ENCODE data around the gene CLEC4M. TPM values are rescaled to one million over a fixed set of nuclear protein-coding genes. Genes with fewer than 3 reads are reported as not detected.

CLEC4M gene
- polyA plus RNA-seq, 1 donor (not counting 4 experiments of a cell fraction or from before 2014, with no cell fraction given): not detected

- Histone ChIP-seq H3K9me1 (ENCODE audit: control insufficient read depth, extremely low read depth, insufficient read depth, low read length) (no peaks in the 10 kb centered on the region), H3K4me2 (ENCODE audit: control insufficient read depth, extremely low read depth, insufficient read depth, low read depth, low read length) (no peak overlapping the region), H3K4me1 (ENCODE audit: control insufficient read depth, extremely low read depth, insufficient read depth, low read length) (no peaks in the 10 kb centered on the region), H3K9me3 (ENCODE audit: control insufficient read depth, low read depth, low read length) (no peaks in the 10 kb centered on the region), H3K9ac (ENCODE audit: control insufficient read depth, extremely low read depth, insufficient read depth, low read length) (no peak overlapping the region), H3K79me2 (ENCODE audit: control insufficient read depth, insufficient read depth, low read length) (no peaks in the 10 kb centered on the region), H3K4me3 (ENCODE audit: control insufficient read depth in 2 of 3, extremely low read depth in 1 of 3, insufficient read depth in 2 of 3, low read depth in 1 of 3, low read length in 3 of 3) (no peak overlapping the region), H4K20me1 (ENCODE audit: control insufficient read depth, extremely low read depth, insufficient read depth, low read length) (no peaks in the 10 kb centered on the region), H3K27ac (ENCODE audit: control insufficient read depth, insufficient read depth, low read length) (no peak overlapping the region), H2AFZ (ENCODE audit: control insufficient read depth, low read length) (no peak overlapping the region), H3K27me3 (ENCODE audit: control insufficient read depth, extremely low read depth, insufficient read depth, low read length) (no peaks in the 10 kb centered on the region), H3K36me3 (ENCODE audit: control insufficient read depth in 2 of 2, extremely low read depth in 1 of 2, insufficient read depth in 2 of 2, low read length in 2 of 2) (no peaks in the 10 kb centered on the region)
- dilution Hi-C loops (cut with MboI; ENCODE audit: extremely low pct_ligation_motif_present, low sequenced_read_pairs): no loop called here
- TF ChIP-seq CTCF (optimal IDR thresholded peaks at IDR 0.05 in 1 of 3, IDR thresholded peaks at IDR 0.05 in 1 of 3, conservative IDR thresholded peaks at IDR 0.05 in 1 of 3; ENCODE audit: extremely low read depth in 1 of 3, insufficient read depth in 2 of 3, low read length in 3 of 3): no peak
- no peak for FAIRE-seq
- DNase-seq (ENCODE audit: low read depth, low spot score): no peak
Measured at GRCh38 chr19:7716762-7717161, 46.3 kb upstream of the CLEC4M start.

- no peaks in the 10 kb centered on the region for H3K4me1 ChIP-seq (ENCODE audit: control insufficient read depth, extremely low read depth, insufficient read depth, low read length)
- FAIRE-seq (no peak), DNase-seq (ENCODE audit: low read depth, low spot score) (no peak)
- TF ChIP-seq EZH2 (IDR thresholded peaks at IDR 0.05; ENCODE audit: low read length): no peak
- TF ChIP-seq CTCF (optimal IDR thresholded peaks at IDR 0.05 in 1 of 3, IDR thresholded peaks at IDR 0.05 in 1 of 3, conservative IDR thresholded peaks at IDR 0.05 in 1 of 3; ENCODE audit: extremely low read depth in 1 of 3, insufficient read depth in 2 of 3, low read length in 3 of 3): no peak
- H3K9me1 ChIP-seq (ENCODE audit: control insufficient read depth, extremely low read depth, insufficient read depth, low read length): no peaks in the 10 kb centered on the region
- H3K79me2 ChIP-seq (ENCODE audit: control insufficient read depth, insufficient read depth, low read length): no peaks in the 10 kb centered on the region
- H3K4me2 ChIP-seq (ENCODE audit: control insufficient read depth, extremely low read depth, insufficient read depth, low read depth, low read length): no peak overlapping the region
- H3K27me3 ChIP-seq (ENCODE audit: control insufficient read depth, extremely low read depth, insufficient read depth, low read length): no peaks in the 10 kb centered on the region
- H3K4me3 ChIP-seq (ENCODE audit: control insufficient read depth in 2 of 3, extremely low read depth in 1 of 3, insufficient read depth in 2 of 3, low read depth in 1 of 3, low read length in 3 of 3): no peak overlapping the region
- no peaks in the 10 kb centered on the region for H3K9me3 ChIP-seq (ENCODE audit: control insufficient read depth, low read depth, low read length)
- dilution Hi-C loops (cut with MboI; ENCODE audit: extremely low pct_ligation_motif_present, low sequenced_read_pairs): no loop called here
- no peaks in the 10 kb centered on the region for H4K20me1 ChIP-seq (ENCODE audit: control insufficient read depth, extremely low read depth, insufficient read depth, low read length)
- H3K9ac ChIP-seq (ENCODE audit: control insufficient read depth, extremely low read depth, insufficient read depth, low read length): no peak overlapping the region
- H2AFZ ChIP-seq (ENCODE audit: control insufficient read depth, low read length): no peak overlapping the region
- no peaks in the 10 kb centered on the region for H3K36me3 ChIP-seq (ENCODE audit: control insufficient read depth in 2 of 2, extremely low read depth in 1 of 2, insufficient read depth in 2 of 2, low read length in 2 of 2)
- H3K27ac ChIP-seq (ENCODE audit: control insufficient read depth, insufficient read depth, low read length): no peak overlapping the region
Measured at GRCh38 chr19:7718668-7719067, 44.4 kb upstream of the CLEC4M start.
